Gastroesophageal sphincter (tissue), 3 donors: ENCODE results near the gene CPM.

Experiments
- EP300 ChIP-seq: sonication (generic); formaldehyde crosslinking; IDR thresholded peaks from one replicate; pipeline ENCODE4 v1.6.1; 2017; ENCODE audit warnings: antibody characterized with exemption, mild to moderate bottlenecking
- POLR2A ChIP-seq, 2 donors: fragments of 450-650 bp; IDR thresholded peaks; one replicate each; pipeline ENCODE4 v1.6.1; 2017; ENCODE audit warnings: antibody characterized with exemption in 2 of 2, mild to moderate bottlenecking in 2 of 2, moderate library complexity in 1 of 2
- POLR2AphosphoS5 ChIP-seq: sonication (generic); formaldehyde crosslinking; IDR thresholded peaks from one replicate; pipeline ENCODE4 v1.6.1; 2017; ENCODE audit warnings: antibody characterized with exemption
- TF ChIP-seq, protein P1 (sequence below), 4 experiments: fragments of 200-600 bp in 2 of 4; fragments of 450-650 bp in 2 of 4; sonication (generic) in 1 of 4; IDR thresholded peaks; one replicate each; pipeline ENCODE4 v1.5.1; 2017 to 2019; ENCODE audit warnings: antibody characterized with exemption in 4 of 4, mild to moderate bottlenecking in 2 of 4, moderate library complexity in 2 of 4

GRCh38 chr12:68962877-68963855 lies 30.2 kb upstream of the CPM start:
- TF ChIP-seq, protein P1, sequence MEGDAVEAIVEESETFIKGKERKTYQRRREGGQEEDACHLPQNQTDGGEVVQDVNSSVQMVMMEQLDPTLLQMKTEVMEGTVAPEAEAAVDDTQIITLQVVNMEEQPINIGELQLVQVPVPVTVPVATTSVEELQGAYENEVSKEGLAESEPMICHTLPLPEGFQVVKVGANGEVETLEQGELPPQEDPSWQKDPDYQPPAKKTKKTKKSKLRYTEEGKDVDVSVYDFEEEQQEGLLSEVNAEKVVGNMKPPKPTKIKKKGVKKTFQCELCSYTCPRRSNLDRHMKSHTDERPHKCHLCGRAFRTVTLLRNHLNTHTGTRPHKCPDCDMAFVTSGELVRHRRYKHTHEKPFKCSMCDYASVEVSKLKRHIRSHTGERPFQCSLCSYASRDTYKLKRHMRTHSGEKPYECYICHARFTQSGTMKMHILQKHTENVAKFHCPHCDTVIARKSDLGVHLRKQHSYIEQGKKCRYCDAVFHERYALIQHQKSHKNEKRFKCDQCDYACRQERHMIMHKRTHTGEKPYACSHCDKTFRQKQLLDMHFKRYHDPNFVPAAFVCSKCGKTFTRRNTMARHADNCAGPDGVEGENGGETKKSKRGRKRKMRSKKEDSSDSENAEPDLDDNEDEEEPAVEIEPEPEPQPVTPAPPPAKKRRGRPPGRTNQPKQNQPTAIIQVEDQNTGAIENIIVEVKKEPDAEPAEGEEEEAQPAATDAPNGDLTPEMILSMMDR (IDR thresholded peaks at IDR 0.05), result no peak
- TF ChIP-seq POLR2AphosphoS5, result no peak
- no peak for TF ChIP-seq POLR2A (IDR thresholded peaks at IDR 0.05)
- no peak for TF ChIP-seq EP300
